Caco-2 (cell line): ENCODE results near the gene YAF2. TPM values are rescaled to one million over a fixed set of nuclear protein-coding genes. Genes with fewer than 3 reads are reported as not detected.

ENCODE experiments used
- BruUV-seq: library from RNA; stranded (reverse); fragments of 400-500 nt; replicated peaks from 2 replicates; lab custom pipeline; 2021; lab: Mats Ljungman, UMichigan
- CTCF ChIA-PET: fragments of 300-600 bp; sonication (Branson Sonifier 250); formaldehyde crosslinking; loops from one replicate; lab custom pipeline; 2022; ENCODE audit warnings: antibody characterized with exemption; lab: Charles Lee
- POLR2A ChIA-PET: fragments of 300-600 bp; sonication (Branson Sonifier 250); formaldehyde crosslinking; loops from one replicate; lab custom pipeline; 2022; ENCODE audit warnings: antibody characterized with exemption; lab: Charles Lee
- DNase-seq, 2 experiments: peaks; one replicate each; pipeline versions ENCODE4 v3.0.0 to v3.0.0-alpha.2; 2020 to 2022
- H3K27me3 ChIP-seq: replicated peaks from 2 replicates; pipeline ENCODE4 v1.6.0; 2011; ENCODE audit warnings: low read length; ENCODE audit not compliant: control insufficient read depth, insufficient read depth
- H3K36me3 ChIP-seq: 2 replicates; pipeline ENCODE4 v1.5.1; 2011; ENCODE audit warnings: low read length; ENCODE audit not compliant: control insufficient read depth, insufficient read depth
- H3K4me1 ChIP-seq: fragments of 250-450 bp; sonication (Bioruptor Pico); 2 replicates; pipeline ENCODE4 v1.5.1; 2020; ENCODE audit warnings: mild to moderate bottlenecking
- H3K4me3 ChIP-seq: 2 replicates; pipeline ENCODE4 v1.5.1; 2011; ENCODE audit warnings: low read depth, mild to moderate bottlenecking, control low read depth, low read length
- H3K9me3 ChIP-seq: fragments of 250-450 bp; sonication (Bioruptor Pico); 2 replicates; pipeline ENCODE4 v1.5.1; 2020; ENCODE audit warnings: mild to moderate bottlenecking, moderate library complexity
- H3K27ac Mint-ChIP-seq: one replicate; pipeline ENCODE4 v1.8.0; 2022; ENCODE audit warnings: mixed read lengths; ENCODE audit not compliant: unreplicated experiment
- H3K27me3 Mint-ChIP-seq: one replicate; pipeline ENCODE4 v1.8.0; 2022; ENCODE audit warnings: mixed read lengths; ENCODE audit not compliant: insufficient read depth, unreplicated experiment
- H3K36me3 Mint-ChIP-seq: one replicate; pipeline ENCODE4 v1.8.0; 2022; ENCODE audit warnings: mild to moderate bottlenecking, mixed read lengths; ENCODE audit not compliant: insufficient read depth, unreplicated experiment
- H3K4me1 Mint-ChIP-seq: one replicate; pipeline ENCODE4 v1.8.0; 2022; ENCODE audit warnings: low read depth, mixed read lengths; ENCODE audit not compliant: unreplicated experiment
- H3K4me3 Mint-ChIP-seq: one replicate; pipeline ENCODE4 v1.8.0; 2022; ENCODE audit warnings: mild to moderate bottlenecking, moderate library complexity, mixed read lengths; ENCODE audit not compliant: unreplicated experiment
- H3K9me3 Mint-ChIP-seq: one replicate; pipeline ENCODE4 v1.8.0; 2022; ENCODE audit warnings: mixed read lengths; ENCODE audit not compliant: unreplicated experiment
- CTCF ChIP-seq, 2 experiments: fragments of 200-600 bp in 1 of 2; IDR thresholded peaks; 1 replicate in 1 of 2; 2 replicates in 1 of 2; pipeline versions ENCODE4 v1.5.1 to v1.8.0; 2011 to 2022; ENCODE audit warnings: antibody characterized with exemption in 1 of 2, control low read depth in 1 of 2, inconsistent platforms in 1 of 2, low read depth in 1 of 2, low read length in 1 of 2, mild to moderate bottlenecking in 1 of 2, moderate library complexity in 1 of 2; ENCODE audit not compliant: insufficient read depth in 1 of 2, severe bottlenecking in 1 of 2, unreplicated experiment in 1 of 2
- intact Hi-C: fragments of 100-400 bp; cut with micrococcal nuclease; formaldehyde crosslinking; loops from one replicate; pipeline ENCODE4 v1.10.0; 2022; ENCODE audit not compliant: unreplicated experiment
- total RNA-seq: library from RNA; stranded (reverse); gene quantifications from 2 replicates; pipeline ENCODE4 v1.2.3, GENCODE V29; 2022

Gene YAF2
- total RNA-seq, 1 experiment from 2014 or later = 29.2 TPM

DNA sequence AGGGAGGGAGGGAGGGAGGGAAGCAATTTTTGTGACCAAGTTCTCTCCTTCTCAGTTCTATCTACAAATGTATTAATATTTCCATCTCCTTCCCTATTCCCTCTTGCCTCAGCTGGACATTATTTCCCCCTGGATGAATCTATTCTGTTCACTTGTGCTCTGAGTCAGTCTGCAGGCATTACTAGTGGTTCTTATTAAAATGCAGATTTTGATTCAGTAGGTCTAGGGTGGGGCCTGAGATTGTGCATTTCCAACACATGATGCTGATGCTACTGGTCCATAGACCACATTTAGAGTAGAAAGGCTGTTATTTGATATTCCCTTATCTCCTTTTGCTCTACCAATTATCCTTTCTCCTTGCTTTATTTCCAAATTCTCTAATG, 40.1 kb upstream of the YAF2 start:
- no peak overlapping the region for H3K4me3 Mint-ChIP-seq
- POLR2A ChIA-PET = no interaction called here
- H3K36me3 ChIP-seq = no peaks in the 10 kb centered on the region
- H3K27me3 ChIP-seq = no peaks in the 10 kb centered on the region
- H3K27ac Mint-ChIP-seq = no peak overlapping the region
- CTCF ChIA-PET = no interaction called here
- no peaks in the 10 kb centered on the region for H3K36me3 Mint-ChIP-seq
- TF ChIP-seq CTCF (IDR thresholded peaks at IDR 0.05; ENCODE audit: insufficient read depth in 1 of 2, low read depth in 1 of 2, low read length in 1 of 2, severe bottlenecking in 1 of 2, unreplicated experiment in 1 of 2) = no peak
- peaks cover 7% of the 10 kb centered on the region for H3K27me3 Mint-ChIP-seq
- peaks cover 10% of the 10 kb centered on the region for H3K9me3 Mint-ChIP-seq
- intact Hi-C loops = no loop called here
- BruUV-seq = no TSS peak
- no peak for DNase-seq
- no peaks in the 10 kb centered on the region for H3K9me3 ChIP-seq
- peaks cover 20% of the 10 kb centered on the region for H3K4me1 ChIP-seq
- H3K4me3 ChIP-seq = no peak overlapping the region
- peaks cover 7% of the 10 kb centered on the region for H3K4me1 Mint-ChIP-seq

DNA sequence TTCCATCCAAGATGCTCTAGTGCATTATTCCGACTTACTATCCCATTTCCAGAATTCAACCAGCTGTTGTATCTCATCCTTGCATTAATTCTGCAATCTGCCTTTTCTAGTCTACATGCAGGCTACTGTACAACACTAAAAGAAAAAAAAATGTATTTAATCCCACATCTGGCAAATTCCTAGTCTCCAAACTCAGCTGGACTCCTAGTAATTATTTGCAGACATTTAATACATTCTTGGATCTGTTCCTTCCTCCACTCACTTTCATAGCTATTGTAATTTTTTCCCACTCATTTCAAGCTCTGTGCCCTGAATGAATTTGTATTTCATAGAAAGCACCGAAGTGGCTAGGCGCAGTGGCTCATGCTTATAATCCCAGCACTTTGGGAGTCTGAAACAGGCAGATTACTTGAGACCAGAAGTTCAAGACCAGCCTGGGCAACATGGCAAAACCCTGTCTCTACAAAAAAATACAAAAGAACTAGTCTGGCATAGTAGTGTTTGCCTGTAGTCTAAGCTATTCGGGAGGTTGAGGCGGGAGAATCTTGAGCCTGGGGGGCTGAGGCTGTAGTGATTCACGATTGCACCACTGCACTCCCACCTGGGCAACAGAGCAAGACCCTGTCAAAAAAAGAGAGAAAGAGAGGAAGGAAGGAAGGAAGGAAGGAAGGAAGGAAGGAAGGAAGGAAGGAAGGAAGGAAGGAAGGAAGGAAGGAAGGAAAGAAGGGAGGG, 39.5 kb upstream of the YAF2 start:
- no peaks in the 10 kb centered on the region for H3K27me3 ChIP-seq
- H3K27me3 Mint-ChIP-seq = peaks cover 7% of the 10 kb centered on the region
- H3K36me3 ChIP-seq = no peaks in the 10 kb centered on the region
- CTCF ChIA-PET = no interaction called here
- H3K4me3 Mint-ChIP-seq = no peak overlapping the region
- no peak for DNase-seq
- H3K36me3 Mint-ChIP-seq = no peaks in the 10 kb centered on the region
- no peaks in the 10 kb centered on the region for H3K9me3 ChIP-seq
- no peak overlapping the region for H3K27ac Mint-ChIP-seq
- peaks cover 10% of the 10 kb centered on the region for H3K9me3 Mint-ChIP-seq
- POLR2A ChIA-PET = no interaction called here
- peaks cover 17% of the 10 kb centered on the region for H3K4me1 ChIP-seq
- H3K4me1 Mint-ChIP-seq = peaks cover 6% of the 10 kb centered on the region
- intact Hi-C loops = no loop called here
- no peak overlapping the region for H3K4me3 ChIP-seq
- BruUV-seq = no TSS peak
- TF ChIP-seq CTCF (IDR thresholded peaks at IDR 0.05; ENCODE audit: insufficient read depth in 1 of 2, low read depth in 1 of 2, low read length in 1 of 2, severe bottlenecking in 1 of 2, unreplicated experiment in 1 of 2) = no peak

GRCh38 chr12:42275499-42275898, 37.5 kb upstream of the YAF2 start:
- TF ChIP-seq CTCF (IDR thresholded peaks at IDR 0.05; ENCODE audit: insufficient read depth in 1 of 2, low read depth in 1 of 2, low read length in 1 of 2, severe bottlenecking in 1 of 2, unreplicated experiment in 1 of 2) = no peak

More at GRCh38 chr12:42275499-42275898, 37.5 kb upstream of the YAF2 start:
- ChIA-PET CTCF (no interaction called here), POLR2A (no interaction called here)
- Histone ChIP-seq H3K4me1 (no peaks in the 10 kb centered on the region), H3K27me3 (no peaks in the 10 kb centered on the region), H3K4me3 (no peak overlapping the region), H3K36me3 (no peaks in the 10 kb centered on the region), H3K9me3 (peaks cover 5% of the 10 kb centered on the region; the same call in 1 of the 2 replicates)
- no TSS peak for BruUV-seq
- Mint-ChIP-seq H3K4me1 (no peaks in the 10 kb centered on the region), H3K4me3 (no peak overlapping the region), H3K9me3 (peaks cover 10% of the 10 kb centered on the region), H3K27me3 (peaks cover 11% of the 10 kb centered on the region), H3K27ac (no peak overlapping the region), H3K36me3 (no peaks in the 10 kb centered on the region)
- intact Hi-C loops = no loop called here
- no peak for DNase-seq
